HepG2 (cell line): ENCODE data around the gene NHERF2. TPM values are rescaled to one million over a fixed set of nuclear protein-coding genes. Genes with fewer than 3 reads are reported as not detected.

Experiments used
- ATAC-seq: fragments of 200-7000 bp; cut with Tn5 transposase; 3 replicates; pipeline ENCODE4 v1.9.1; 2020; ENCODE audit warnings: mild to moderate bottlenecking, moderate library complexity
- BruUV-seq: library from RNA; stranded (reverse); fragments of 400-500 nt; replicated peaks from 2 replicates; lab custom pipeline; 2021; lab: Mats Ljungman, UMichigan
- CTCF ChIA-PET: fragments of 300-600 bp; formaldehyde crosslinking; extraction: SDS; loops from one replicate; lab custom pipeline; 2021; ENCODE audit warnings: low total read pairs, inconsistent platforms, low intra/inter-chr PET ratio; lab: Yijun Ruan, JAX
- POLR2A ChIA-PET: fragments of 350-600 bp; sonication (Branson Sonifier 250); formaldehyde crosslinking; loops from one replicate; lab custom pipeline; 2020; ENCODE audit warnings: antibody characterized with exemption, inconsistent platforms; lab: Yijun Ruan, JAX
- DNase-seq: peaks from one replicate; pipeline ENCODE4 v3.0.0-alpha.2; 2015; ENCODE audit warnings: low spot score
- FAIRE-seq: peaks from 3 replicates; lab custom pipeline; 2011; peaks lifted over from hg19 to GRCh38; lab: Jason Lieb, UNC
- H2AFZ ChIP-seq: one replicate; pipeline ENCODE4 v1.6.1; 2011; ENCODE audit warnings: low read length, inconsistent platforms
- H3K27ac ChIP-seq: fragments of 300-600 bp; 3 replicates; pipeline ENCODE4 v1.8.0; 2011; ENCODE audit warnings: mixed run types, mild to moderate bottlenecking, mixed read lengths, low read length, inconsistent platforms; ENCODE audit not compliant: insufficient read depth; ENCODE audit errors: extremely low read length
- H3K27me3 ChIP-seq, 2 experiments: fragments of 200-600 bp in 1 of 2; 2 replicates in 1 of 2; 3 replicates in 1 of 2; pipeline versions ENCODE4 v1.6.0 to v1.8.0; 2011; ENCODE audit warnings: low read length in 2 of 2, mild to moderate bottlenecking in 2 of 2, moderate library complexity in 2 of 2, inconsistent platforms in 1 of 2; ENCODE audit not compliant: insufficient read depth in 2 of 2, control insufficient read depth in 1 of 2
- H3K36me3 ChIP-seq, 2 experiments: fragments of 200-600 bp in 1 of 2; replicated peaks in 1 of 2; 2 replicates in 1 of 2; 3 replicates in 1 of 2; pipeline versions ENCODE4 v1.5.1 to v1.8.0; 2011; ENCODE audit warnings: low read length in 2 of 2, inconsistent platforms in 1 of 2; ENCODE audit not compliant: insufficient read depth in 2 of 2, control insufficient read depth in 1 of 2
- H3K4me1 ChIP-seq: 2 replicates; pipeline ENCODE4 v1.5.1; 2012; ENCODE audit warnings: low read length, inconsistent platforms; ENCODE audit not compliant: insufficient read depth
- H3K4me2 ChIP-seq: 2 replicates; pipeline ENCODE4 v1.6.0; 2011; ENCODE audit warnings: low read depth, low read length, inconsistent platforms
- H3K4me3 ChIP-seq, 3 experiments: fragments of 200-600 bp in 1 of 3; sonication (generic), shearing (Covaris generic) in 1 of 3; replicated peaks in 1 of 3; 2 replicates each; pipeline ENCODE4 v1.5.1; 2011 to 2016; ENCODE audit warnings: low read length in 3 of 3, inconsistent platforms in 2 of 3, low read depth in 2 of 3, mild to moderate bottlenecking in 2 of 3, control low read depth in 1 of 3, mixed read lengths in 1 of 3; ENCODE audit not compliant: insufficient read depth in 1 of 3
- H3K79me2 ChIP-seq: one replicate; pipeline ENCODE4 v1.6.1; 2011; ENCODE audit warnings: low read length, inconsistent platforms; ENCODE audit not compliant: insufficient read depth
- H3K9ac ChIP-seq: 2 replicates; pipeline ENCODE4 v1.6.0; 2011; ENCODE audit warnings: mild to moderate bottlenecking, low read depth, low read length, inconsistent platforms; ENCODE audit not compliant: insufficient read depth
- H3K9me3 ChIP-seq: 2 replicates; pipeline ENCODE4 v1.5.1; 2012; ENCODE audit warnings: mild to moderate bottlenecking, low read length
- H4K20me1 ChIP-seq: 2 replicates; pipeline ENCODE4 v1.6.0; 2011; ENCODE audit warnings: inconsistent platforms, mild to moderate bottlenecking, low read length, moderate library complexity; ENCODE audit not compliant: insufficient read depth
- AGO2 ChIP-seq: fragments of 200-400 bp; formaldehyde crosslinking; optimal IDR thresholded peaks from 2 replicates; pipeline ENCODE3; 2017; ENCODE audit warnings: mild to moderate bottlenecking, low read depth, low read length, moderate library complexity
- HNRNPL ChIP-seq: fragments of 200-400 bp; formaldehyde crosslinking; IDR thresholded peaks from 2 replicates; pipeline ENCODE4 v1.6.1; 2017; ENCODE audit warnings: mild to moderate bottlenecking, low read depth, low read length
- JUNB ChIP-seq: sonication (generic); formaldehyde crosslinking; IDR thresholded peaks from 2 replicates; pipeline ENCODE4 v1.8.0; 2022; ENCODE audit warnings: missing genetic modification reagents, mild to moderate bottlenecking, borderline replicate concordance
- NFYC ChIP-seq: IDR thresholded peaks from 2 replicates; pipeline ENCODE4 v1.6.1; 2016; ENCODE audit warnings: missing genetic modification reagents, missing compliant biosample characterization
- WGBS: methylation state at CpG from one replicate; pipeline ENCODE4 v1.1.6; 2017; ENCODE audit warnings: low lambda C conversion rate; 5-methylcytosine and 5-hydroxymethylcytosine counted together
- in situ Hi-C: cut with HindIII; loops from 2 replicates; pipeline ENCODE4 v1.10.0; 2017; ENCODE audit warnings: low pct_unique_long_range_greater_than_20kb; ENCODE audit not compliant: extremely low pct_ligation_motif_present
- intact Hi-C: fragments of 100-400 bp; cut with micrococcal nuclease; formaldehyde crosslinking; loops from one replicate; pipeline ENCODE4 v1.10.0; 2022; ENCODE audit not compliant: unreplicated experiment
- polyA plus RNA-seq, 8 experiments: library from polyadenylated mRNA; depleted of rRNA in 3 of 8; stranded (reverse) in 7 of 8; unstranded in 1 of 8; fragments of >200 nt; fragmentation: Illumina TruSeq in 4 of 8; extraction: Trizol in 4 of 8; gene quantifications; 2 replicates each; pipeline versions ENCODE4 v1.2.1 to v1.2.3, GENCODE V29; 2011 to 2016; ENCODE audit warnings: low read depth in 4 of 8, missing spikeins in 1 of 8, mixed read lengths in 1 of 8; ENCODE audit not compliant: insufficient read depth in 1 of 8
- total RNA-seq, 5 experiments: library from RNA; depleted of rRNA; stranded (reverse); fragments of >200 nt; fragmentation: Illumina TruSeq; extraction: Trizol; gene quantifications; 2 replicates each; pipeline ENCODE4 v1.2.3, GENCODE V29; 2016; ENCODE audit warnings: low read depth in 1 of 5

Gene NHERF2
- total and polyA plus RNA-seq, 2 of the 13 experiments (the other 11 are each of a cell fraction or from before 2014, with no cell fraction given) = 23.7 to 39.3 TPM

DNA sequence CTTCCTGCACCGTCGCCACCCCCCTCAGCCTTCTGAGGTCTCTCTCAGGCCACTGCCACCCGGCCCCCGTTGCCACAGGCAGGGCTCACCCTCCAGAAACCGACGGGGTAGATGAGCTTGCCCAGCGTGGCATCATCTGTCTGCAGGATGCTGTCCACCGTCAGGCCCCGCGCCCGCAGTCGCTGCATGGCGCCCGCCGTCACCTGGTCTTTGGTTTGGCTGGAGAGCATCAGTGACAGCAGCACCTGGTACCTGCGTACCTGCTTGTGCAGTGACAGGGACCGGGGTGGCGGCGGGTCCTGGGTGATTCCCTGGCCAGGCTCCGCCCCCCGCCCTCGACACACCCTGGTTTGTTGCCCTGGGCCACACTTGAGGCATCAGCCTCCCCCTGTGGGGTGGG lies 17.8 kb downstream of the NHERF2 start:
- no peak overlapping the region for H3K9ac ChIP-seq
- no peak for DNase-seq
- CTCF ChIA-PET = no interaction called here
- TF ChIP-seq AGO2 (peak; percentile 8), NFYC (CRISPR knock-in tag) (no peak)
- TF ChIP-seq, all 625 proteins: peak for 1
- 100% methylated on average over 4 of the region's 22 CpGs for WGBS
- FAIRE-seq (no peak), ATAC-seq (no peak)
- Histone ChIP-seq H3K9me3 (no peaks in the 10 kb centered on the region), H3K27ac (no peak overlapping the region), H3K4me2 (no peak overlapping the region), H4K20me1 (no peaks in the 10 kb centered on the region), H3K79me2 (peaks cover 19% of the 10 kb centered on the region), H2AFZ (no peak overlapping the region), H3K27me3 (peaks cover 0 to 2% of the 10 kb centered on the region in 2 experiments; a peak in 1 of 5 replicates), H3K36me3 (peaks cover 0 to 1% of the 10 kb centered on the region in 2 experiments; a peak in 3 of 5 replicates), H3K4me3 (no peak overlapping the region), H3K4me1 (peaks cover 52% of the 10 kb centered on the region)
- in situ Hi-C loops (no loop called here), intact Hi-C loops (no loop called here)
- no TSS peak for BruUV-seq
- POLR2A ChIA-PET = interaction anchor here (1.4 kb wide), 1 partner anchor 9 kb away, joined by 4 read pairs; no protein-coding TSS in a partner anchor

DNA sequence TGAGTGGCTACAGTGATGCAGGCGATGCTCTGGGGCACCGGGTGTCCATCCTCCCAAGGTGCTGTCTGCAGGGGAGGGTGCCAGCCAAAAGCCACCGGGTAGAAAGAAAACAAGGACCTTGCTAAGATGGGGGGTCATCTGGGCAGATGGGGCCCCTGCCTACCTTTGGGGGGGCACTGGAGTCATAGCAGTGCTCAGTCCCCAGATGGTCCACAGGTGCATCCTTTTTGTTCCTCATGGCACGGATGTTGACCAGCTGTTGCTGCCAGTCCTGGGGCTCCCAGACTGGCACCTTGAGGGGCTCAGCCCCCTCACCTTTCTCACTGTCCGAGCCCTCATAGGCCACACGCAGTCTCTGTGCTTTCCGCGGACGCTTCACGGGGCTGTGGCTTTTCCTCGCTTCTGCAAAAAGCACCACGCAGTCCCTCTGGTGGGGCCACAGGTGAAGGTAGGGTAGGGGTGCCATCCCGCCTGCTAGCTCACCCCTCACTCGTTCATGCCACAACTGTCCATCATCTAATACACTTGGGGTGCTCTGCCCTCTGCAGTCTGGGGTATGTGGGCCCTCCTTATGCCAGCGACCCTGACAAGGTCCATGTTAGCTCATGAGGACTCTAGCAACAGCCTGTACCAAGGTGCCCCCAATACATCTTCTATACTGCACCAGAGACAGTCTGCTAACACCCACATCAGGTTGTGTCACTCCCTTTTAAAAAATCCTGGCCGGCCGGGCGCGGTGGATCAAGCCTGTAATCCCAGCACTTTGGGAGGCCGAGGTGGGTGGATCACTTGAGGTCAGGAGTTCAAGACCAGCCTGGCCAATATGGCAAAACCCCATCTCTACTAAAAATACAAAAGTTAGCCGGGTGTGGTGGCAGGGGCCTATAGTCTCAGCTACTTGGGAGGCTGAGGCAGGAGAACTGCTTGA lies 19.5 kb downstream of the NHERF2 start:
- DNase-seq (no peak), FAIRE-seq (no peak), ATAC-seq (no peak)
- Histone ChIP-seq H3K9me3 (no peaks in the 10 kb centered on the region), H2AFZ (no peak overlapping the region), H3K27me3 (peaks cover 0 to 2% of the 10 kb centered on the region in 2 experiments; a peak in 1 of 5 replicates), H3K4me1 (peaks cover 36% of the 10 kb centered on the region), H3K4me2 (peak overlapping the region; percentile 99), H4K20me1 (no peaks in the 10 kb centered on the region), H3K27ac (no peak overlapping the region), H3K79me2 (peaks cover 19% of the 10 kb centered on the region), H3K36me3 (peaks cover 1 to 4% of the 10 kb centered on the region in 2 experiments; a peak in 3 of 5 replicates), H3K4me3 (peak overlapping the region; percentile 69 to 95 (median 90); a peak in 5 of 6 replicates), H3K9ac (no peak overlapping the region)
- WGBS = 79% methylated on average over 16 of the region's 21 CpGs
- ChIA-PET POLR2A (interaction anchor here (1.0 to 3.3 kb wide), 9 partner anchors 10 to 109 kb away, joined by 3 to 67 read pairs (median 7); partner anchors contain the start of genes RPS2 and TRAF7), CTCF (no interaction called here)
- intact Hi-C loops (no loop called here), in situ Hi-C loops (no loop called here)
- no TSS peak for BruUV-seq
- TF ChIP-seq HNRNPL = peak; percentile 57; the same call in 1 of the 2 replicates
- no peak for TF ChIP-seq JUNB
